Kidney epithelial cell (primary cell): Measurements from ENCODE around the gene RFX3. TPM values are rescaled to one million over a fixed set of nuclear protein-coding genes. Genes with fewer than 3 reads are reported as not detected.

ENCODE experiments used
- DNase-seq: peaks from one replicate; pipeline ENCODE4 v3.0.0-alpha.2; 2010; ENCODE audit warnings: low read depth
- H3K27me3 ChIP-seq: 2 replicates; pipeline ENCODE4 v1.6.0; 2011; ENCODE audit warnings: low read length; ENCODE audit not compliant: control insufficient read depth, insufficient read depth
- H3K36me3 ChIP-seq: 2 replicates; pipeline ENCODE4 v1.5.1; 2011; ENCODE audit warnings: low read length; ENCODE audit not compliant: control insufficient read depth, insufficient read depth
- H3K4me3 ChIP-seq: 2 replicates; pipeline ENCODE4 v1.5.1; 2011; ENCODE audit warnings: low read depth, mild to moderate bottlenecking, control low read depth, low read length
- total RNA-seq: library from RNA; depleted of rRNA; stranded (reverse); fragments of >200 nt; gene quantifications from 2 replicates; pipeline ENCODE4 v1.2.3, GENCODE V29; 2015
- TF ChIP-seq, protein P1 (sequence below): IDR thresholded peaks from 2 replicates; pipeline ENCODE4 v1.5.1; 2011; ENCODE audit warnings: mild to moderate bottlenecking, moderate library complexity, low read length, control low read depth, inconsistent platforms; ENCODE audit not compliant: insufficient read depth, poor library complexity, severe bottlenecking

RFX3 gene
- total RNA-seq, 1 donor from 2014 or later: 5.6 TPM

DNA sequence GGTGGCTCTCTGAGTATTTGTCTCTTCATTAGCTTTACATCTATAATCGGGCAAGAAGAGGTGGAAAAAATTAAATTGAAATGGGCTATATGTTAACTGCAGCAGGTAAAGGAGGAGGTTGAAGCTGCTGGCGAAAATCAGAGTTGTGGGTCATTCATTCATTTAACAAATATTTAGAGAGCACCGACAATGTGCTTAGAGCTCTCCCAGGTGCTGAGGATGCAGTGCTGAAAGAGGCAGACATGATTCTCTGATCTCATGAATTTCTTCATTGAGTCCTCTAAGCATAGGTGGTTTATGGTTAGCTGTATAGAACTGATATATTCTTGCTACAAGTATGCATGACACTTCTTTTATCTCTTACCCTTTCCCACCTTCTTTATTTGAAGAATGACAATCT, 243.4 kb downstream of the RFX3 start:
- Histone ChIP-seq H3K27me3 (no peaks in the 10 kb centered on the region), H3K36me3 (no peaks in the 10 kb centered on the region), H3K4me3 (no peak overlapping the region)
- DNase-seq: no peak
- TF ChIP-seq, protein P1, sequence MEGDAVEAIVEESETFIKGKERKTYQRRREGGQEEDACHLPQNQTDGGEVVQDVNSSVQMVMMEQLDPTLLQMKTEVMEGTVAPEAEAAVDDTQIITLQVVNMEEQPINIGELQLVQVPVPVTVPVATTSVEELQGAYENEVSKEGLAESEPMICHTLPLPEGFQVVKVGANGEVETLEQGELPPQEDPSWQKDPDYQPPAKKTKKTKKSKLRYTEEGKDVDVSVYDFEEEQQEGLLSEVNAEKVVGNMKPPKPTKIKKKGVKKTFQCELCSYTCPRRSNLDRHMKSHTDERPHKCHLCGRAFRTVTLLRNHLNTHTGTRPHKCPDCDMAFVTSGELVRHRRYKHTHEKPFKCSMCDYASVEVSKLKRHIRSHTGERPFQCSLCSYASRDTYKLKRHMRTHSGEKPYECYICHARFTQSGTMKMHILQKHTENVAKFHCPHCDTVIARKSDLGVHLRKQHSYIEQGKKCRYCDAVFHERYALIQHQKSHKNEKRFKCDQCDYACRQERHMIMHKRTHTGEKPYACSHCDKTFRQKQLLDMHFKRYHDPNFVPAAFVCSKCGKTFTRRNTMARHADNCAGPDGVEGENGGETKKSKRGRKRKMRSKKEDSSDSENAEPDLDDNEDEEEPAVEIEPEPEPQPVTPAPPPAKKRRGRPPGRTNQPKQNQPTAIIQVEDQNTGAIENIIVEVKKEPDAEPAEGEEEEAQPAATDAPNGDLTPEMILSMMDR: no peak

DNA sequence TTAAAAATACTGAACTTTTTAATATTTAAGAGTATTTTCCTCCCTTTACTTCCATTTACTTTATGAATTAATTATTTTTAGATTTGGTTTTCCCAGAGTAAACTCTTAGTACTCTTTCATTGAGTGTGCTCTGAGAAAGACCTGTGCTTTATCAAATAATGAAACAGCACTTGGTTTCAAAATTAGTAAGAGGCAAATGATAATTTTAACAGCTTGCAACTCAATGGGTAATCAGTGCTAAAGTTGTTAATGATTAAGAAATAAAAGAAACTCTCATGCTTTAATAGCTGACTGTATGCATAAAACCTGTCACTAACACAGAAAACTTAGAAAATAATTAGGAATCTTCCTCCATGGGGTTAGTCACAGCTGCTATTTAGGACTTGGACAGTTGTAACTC, 244.4 kb downstream of the RFX3 start:
- no peaks in the 10 kb centered on the region for H3K27me3 ChIP-seq
- no peak overlapping the region for H3K4me3 ChIP-seq
- no peaks in the 10 kb centered on the region for H3K36me3 ChIP-seq
- TF ChIP-seq, protein P1: no peak
- DNase-seq: no peak

DNA sequence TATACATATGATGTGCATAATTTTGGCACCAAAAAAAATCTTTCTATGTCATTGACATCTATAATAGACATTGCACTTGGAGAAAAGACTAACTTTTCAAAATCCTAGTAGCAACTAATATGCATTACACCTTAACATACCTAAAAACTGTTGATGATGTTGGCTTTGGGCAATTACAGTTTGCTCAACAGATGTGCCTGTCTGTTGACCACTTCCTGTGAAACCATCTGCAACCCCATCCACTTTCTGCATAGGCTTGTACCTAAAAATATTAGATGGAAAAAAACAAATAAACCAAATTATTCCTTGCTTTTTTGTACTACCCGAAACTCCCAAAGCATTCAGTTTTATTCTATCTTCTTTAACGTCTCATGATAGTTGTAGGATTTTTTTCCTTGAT, 248.6 kb downstream of the RFX3 start:
- TF ChIP-seq, protein P1: no peak
- no peak overlapping the region for H3K4me3 ChIP-seq
- DNase-seq: no peak

DNA sequence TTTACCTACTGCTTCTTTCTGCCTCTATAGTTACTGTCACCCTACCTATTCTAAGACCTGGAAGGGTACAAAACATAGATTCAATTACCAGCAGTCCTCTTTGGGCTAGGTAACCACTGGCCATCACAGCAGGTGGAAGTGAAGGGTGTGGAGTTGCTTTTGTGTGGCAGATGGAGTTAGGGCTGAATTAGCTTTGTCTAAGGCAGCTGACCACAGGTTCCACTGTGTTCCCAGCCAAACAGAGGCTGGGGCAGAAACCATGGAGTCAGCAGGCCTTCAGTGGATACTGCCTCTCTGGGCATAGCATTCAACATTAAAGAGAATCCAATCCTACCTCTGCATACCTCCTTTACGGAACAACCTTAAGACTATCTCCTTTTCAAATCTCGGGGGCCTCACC, 254.2 kb downstream of the RFX3 start:
- DNase-seq: no peak
- no peaks in the 10 kb centered on the region for H3K27me3 ChIP-seq
- TF ChIP-seq, protein P1: no peak
- no peaks in the 10 kb centered on the region for H3K36me3 ChIP-seq
- no peak overlapping the region for H3K4me3 ChIP-seq

More for the DNA sequence above, 248.6 kb downstream of the RFX3 start:
- no peaks in the 10 kb centered on the region for H3K36me3 ChIP-seq
- no peaks in the 10 kb centered on the region for H3K27me3 ChIP-seq

DNA sequence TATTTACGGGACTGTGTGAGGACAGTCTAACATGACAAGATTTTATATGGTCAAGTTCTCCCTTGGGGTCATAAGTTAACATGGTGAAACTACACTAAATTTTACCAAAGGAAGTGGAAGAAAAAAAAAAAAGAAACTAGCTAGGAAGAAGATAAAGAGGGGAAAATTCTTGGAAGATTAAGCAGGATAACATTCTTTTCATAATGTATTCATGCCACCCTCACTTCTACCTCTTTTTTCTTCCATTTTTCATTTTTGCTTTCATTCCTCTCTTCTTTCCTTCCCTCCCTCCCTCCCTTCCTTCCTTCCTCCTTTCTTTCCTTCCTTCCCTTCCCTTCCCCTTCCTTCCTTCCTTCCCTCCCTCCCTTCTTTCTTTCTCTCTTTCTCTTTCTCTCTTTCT, 254.6 kb downstream of the RFX3 start:
- TF ChIP-seq, protein P1: no peak
- H3K27me3 ChIP-seq: no peaks in the 10 kb centered on the region
- no peak for DNase-seq

DNA sequence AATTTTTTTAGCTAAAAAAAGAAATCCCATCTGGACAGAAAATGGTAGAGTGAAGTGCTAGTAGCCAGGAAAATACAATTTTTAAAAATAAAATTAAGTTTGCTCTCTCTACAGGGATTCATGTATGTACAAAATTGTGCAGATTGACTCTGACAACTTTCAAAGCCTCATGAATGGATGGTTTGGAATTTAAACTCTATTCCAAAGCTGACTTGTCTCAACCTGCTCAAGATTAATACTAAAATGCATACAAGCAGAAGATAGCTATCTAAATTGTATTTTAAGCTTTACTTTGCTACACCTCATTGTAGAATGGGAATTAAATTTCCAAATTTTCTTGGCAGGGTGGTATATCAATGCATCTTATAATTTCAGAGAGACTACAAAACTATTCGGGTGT, 257.6 kb downstream of the RFX3 start:
- Histone ChIP-seq H3K27me3 (no peaks in the 10 kb centered on the region), H3K4me3 (no peak overlapping the region), H3K36me3 (peaks cover 1% of the 10 kb centered on the region)
- TF ChIP-seq, protein P1: no peak
- no peak for DNase-seq

More for the DNA sequence above, 254.6 kb downstream of the RFX3 start:
- Histone ChIP-seq H3K4me3 (no peak overlapping the region), H3K36me3 (no peaks in the 10 kb centered on the region)
